ENCODE results near the gene HES1. TPM values are rescaled to one million over a fixed set of nuclear protein-coding genes. Genes with fewer than 3 reads are reported as not detected.
"Not testable (repeated sequence)": the region's sequence is repeated elsewhere in the genome, so short reads cannot be mapped to it uniquely, and the experiment has no call there.

Gene HES1
- polyA plus RNA-seq, 4 donors = 78.8 to 103 (median 94.1) TPM

DNA sequence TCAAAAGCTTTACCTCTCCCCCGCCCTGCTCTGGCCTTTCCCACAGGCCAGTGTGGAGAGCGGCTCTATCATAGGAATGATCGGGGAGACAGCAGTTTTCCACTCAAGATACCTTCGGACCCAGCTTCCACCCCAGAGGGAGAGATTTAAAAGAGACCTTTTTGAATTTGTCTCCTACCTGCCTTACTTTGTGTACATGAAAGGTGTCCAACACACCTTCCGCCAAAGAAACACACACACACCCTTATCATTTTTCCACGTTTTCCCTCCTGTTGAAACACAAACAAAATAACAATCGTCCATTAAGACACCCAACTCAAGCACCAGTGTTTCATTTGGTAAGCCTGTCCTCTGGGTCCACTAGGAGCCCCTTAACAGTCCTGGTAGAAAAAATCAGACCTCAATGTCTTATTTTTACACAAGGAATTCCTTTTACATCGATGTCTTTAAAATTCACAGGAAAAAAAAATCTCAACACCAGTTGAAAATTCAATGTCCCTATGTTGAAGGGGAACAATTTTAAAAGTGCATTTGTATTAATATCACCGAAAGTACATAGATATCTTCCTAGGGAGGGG, 4.0 kb downstream of the HES1 start:
- DNase-seq (ENCODE audit: low read depth in 4 of 4, low spot score in 2 of 4) = no peak

DNA sequence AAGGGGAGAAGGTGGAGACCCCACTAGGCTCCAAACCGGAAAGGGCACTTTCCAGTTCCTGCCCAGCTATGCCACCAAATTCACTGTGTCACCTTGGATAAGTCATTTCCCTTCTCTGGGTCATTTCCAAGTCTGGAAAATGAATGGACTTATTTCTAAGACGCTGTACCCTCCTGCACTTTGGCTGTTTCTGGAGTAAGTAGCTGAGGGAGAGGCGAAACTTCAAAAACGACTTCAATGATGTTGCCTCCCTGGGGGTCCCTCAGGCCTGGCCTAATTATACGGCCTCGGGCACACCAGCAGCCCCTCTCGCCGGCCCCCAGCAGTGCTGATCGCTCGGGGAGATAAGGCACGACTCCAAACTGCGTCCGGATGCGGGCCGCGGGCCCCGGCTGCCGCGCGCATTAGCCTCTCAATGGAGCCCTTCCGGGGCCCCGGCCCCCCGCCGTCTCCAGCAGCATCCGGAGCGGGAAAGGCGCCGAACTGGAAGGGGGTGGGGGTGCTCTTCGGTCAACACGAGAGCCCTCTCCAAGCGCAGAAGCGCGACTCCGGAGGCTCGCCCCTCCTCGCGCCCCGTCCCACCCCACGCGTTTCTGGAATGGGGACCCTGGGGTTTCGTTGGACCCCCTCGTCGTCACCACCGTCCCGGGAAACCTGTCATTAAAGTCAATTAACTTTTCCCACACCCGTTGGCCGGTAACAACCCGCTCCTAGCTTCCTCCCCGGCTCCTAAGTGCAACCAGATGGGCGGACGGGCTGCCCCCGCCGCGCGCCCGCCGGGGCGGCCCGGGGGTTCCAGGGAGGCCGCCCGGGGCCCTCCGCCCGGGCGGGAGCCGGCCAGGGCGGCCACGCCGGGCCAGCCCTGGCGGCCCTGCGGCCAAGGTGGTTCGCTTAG, 4.8 kb downstream of the HES1 start:
- DNase-seq (ENCODE audit: low read depth in 4 of 4, low spot score in 2 of 4) = no peak

DNA sequence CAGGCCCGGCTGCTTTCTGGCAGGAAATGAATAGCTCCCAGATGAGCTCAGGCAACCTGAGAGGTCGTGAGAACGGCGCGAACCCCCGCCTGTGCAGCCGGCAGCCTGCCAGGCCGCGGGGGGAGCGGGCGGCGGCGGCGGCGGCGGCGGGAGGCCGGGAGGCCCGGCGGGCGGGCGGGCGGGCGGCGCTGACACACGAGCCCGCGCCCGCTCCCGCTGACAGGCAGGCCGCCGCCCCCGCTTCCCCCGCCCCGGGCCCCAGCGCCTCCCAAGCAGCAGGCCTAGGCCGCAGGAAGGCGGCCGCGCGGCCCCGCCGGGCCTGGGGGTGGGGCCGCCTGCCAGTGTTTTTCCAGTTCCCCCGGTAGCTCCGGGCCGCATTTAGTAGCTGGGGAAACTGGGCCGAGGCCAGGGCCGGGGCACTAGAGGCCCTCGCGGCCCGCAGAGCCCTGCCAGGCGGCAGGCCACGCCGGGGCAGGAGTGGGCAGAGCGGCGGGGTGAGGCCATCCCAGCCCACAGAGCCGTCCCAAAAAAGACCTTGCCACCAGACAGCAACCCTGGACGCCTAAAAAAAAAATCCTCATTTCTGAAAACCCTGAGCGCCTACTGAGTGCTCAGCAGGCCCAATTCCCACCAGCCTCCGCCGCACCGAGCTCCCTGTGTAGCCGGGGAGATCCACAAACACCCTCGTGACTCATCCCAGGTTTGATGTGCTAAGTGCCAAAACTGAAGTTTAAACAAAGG, 5.6 kb downstream of the HES1 start:
- no peak for DNase-seq (ENCODE audit: low read depth in 4 of 4, low spot score in 2 of 4)

DNA sequence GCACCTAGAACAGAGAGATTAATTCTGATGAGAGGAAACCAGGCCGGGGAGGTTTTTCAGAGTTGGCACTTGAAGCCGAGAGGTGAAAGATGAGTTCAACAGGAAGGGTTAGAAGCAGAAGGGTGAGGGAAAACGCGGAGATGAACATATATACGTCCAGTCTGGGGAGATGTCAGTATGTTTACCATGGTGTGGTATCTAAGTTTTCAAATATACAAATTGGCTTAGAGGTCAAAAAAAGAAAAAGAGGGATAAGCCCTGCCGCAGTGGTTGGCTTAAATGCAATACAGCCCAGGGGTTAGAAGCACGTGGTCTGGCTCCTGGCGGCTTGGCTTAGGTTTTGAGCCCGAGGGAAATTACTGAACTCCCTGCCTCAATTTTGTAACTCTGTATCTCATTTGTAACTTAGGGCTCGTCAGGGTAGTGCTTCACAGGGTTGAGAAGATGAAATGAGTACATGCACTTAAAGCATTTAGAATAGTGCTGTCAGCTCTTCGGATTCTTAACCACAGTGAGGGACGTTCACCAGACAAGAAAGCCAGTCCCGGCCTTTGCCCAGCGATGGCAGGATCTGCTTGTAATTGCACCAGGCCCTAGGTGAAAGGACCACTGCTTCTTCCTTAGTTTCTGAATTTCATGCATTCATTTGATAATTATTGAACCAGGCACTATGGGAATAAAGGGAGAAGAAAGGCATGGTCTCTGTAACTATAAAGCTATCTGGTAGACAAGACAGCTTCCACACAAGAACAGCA, 6.4 kb downstream of the HES1 start:
- no peak for DNase-seq (ENCODE audit: low read depth in 4 of 4, low spot score in 2 of 4)

DNA sequence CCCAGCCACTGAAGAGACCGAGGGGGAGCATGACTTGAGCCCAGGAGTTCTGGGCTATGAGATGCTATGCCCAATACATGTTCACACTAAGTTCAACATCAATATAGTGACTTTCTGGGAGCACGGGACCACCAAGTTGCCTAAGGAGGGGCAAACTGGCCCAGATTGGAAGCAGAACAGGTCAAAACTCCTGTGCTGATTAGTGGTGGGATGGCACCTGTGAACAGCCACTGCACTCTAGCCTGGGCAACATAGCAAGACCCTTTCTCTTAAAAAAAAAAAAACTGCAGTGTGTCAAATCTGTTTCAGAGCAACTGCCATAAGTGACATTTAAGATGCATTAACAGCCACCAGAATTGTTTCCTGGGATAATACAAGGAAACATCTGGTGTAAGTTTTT, 9.8 kb downstream of the HES1 start:
- no peak for DNase-seq (ENCODE audit: low read depth in 4 of 4, low spot score in 2 of 4)

DNA sequence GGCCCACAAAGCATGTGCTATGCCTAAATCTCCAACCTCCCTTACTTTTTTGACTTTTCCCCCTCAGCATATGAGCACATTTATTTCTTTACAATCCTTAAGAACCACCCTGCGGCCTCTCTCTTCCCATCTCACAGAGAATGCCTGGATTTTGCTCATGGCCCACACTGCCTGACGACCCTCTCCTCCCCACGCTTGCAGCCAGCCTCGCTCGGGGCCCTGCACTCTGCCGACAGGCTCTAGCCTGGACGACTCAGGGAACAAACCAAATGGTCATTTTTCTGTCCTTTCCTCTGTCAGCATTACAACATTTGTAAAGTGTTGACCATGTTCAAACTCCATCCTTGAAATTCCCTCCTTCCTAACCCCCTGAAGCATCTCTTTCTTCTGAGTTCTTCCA, 11.7 kb downstream of the HES1 start:
- DNase-seq (ENCODE audit: low read depth in 4 of 4, low spot score in 2 of 4) = no peak

DNA sequence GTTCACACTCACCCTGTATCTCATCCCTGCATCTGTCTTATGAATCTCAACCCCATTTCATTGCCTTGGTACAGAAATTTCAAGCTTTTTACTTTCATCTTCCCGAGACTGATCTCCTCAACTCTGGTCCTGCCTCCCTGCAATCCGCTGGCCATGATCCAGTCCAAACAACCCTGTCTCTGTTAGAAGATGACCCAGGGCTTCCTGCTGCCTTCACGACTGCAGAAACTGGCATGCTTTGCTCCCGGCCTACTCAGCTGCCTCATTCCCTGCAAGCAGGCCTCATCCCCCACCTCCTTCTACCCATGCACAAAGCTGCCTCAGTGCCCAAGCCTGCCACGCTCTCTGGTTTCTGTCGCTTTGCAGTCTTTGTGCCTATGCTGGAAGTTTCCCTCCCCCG, 12.4 kb downstream of the HES1 start:
- no peak for DNase-seq (ENCODE audit: low read depth in 4 of 4, low spot score in 2 of 4)

DNA sequence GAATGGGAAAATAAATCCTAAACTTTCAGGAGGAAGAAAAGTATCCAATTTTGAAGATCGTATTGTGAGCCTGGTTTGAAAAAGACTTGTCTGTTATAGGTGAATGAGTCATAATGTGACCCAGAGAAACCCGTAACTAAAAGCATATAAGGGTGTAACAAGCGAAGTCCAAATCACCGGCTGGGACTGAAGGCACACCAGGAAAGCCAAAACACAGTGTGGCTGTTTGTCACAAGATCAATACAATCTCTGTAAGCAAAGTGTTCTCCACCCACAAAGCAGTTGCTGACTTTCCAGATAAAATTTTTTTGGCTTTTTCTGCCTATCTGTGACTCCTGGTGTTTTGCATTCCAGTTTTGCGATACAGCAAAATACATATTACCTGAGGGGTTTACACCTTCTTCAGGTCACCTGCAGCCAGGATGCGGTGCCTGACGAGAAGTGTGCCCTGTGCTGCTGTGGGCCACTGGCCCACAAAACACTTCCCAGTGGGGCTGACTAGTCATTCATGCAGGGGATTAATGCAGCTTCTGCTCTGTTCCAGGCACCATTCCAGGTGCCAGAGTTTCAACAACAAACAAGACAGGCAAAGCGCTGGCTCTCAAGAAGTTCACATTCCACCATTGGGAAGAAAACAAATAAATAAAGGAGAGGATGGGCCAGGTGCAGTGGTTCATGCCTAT, 14.4 kb downstream of the HES1 start:
- DNase-seq (ENCODE audit: low read depth in 4 of 4, low spot score in 2 of 4) = no peak

DNA sequence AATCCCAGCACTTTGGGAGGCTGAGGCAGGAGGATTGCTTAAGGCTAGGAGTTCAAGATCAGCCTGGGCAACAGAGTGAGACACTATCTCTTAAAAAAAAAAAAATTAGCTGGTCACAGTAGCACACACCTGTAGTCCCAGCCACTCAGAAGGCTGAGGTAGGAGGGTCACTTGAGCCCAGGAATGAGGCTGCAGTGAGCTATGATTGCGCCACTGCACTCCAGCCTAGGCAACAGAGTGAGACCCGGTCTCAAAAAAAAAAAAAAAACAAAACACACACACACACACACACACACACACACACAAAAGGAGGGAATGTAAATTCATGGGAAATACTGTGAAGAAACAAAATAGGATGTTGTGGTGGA, 15.0 kb downstream of the HES1 start:
- not testable (repeated sequence) for DNase-seq (ENCODE audit: low read depth in 4 of 4, low spot score in 2 of 4)

DNA sequence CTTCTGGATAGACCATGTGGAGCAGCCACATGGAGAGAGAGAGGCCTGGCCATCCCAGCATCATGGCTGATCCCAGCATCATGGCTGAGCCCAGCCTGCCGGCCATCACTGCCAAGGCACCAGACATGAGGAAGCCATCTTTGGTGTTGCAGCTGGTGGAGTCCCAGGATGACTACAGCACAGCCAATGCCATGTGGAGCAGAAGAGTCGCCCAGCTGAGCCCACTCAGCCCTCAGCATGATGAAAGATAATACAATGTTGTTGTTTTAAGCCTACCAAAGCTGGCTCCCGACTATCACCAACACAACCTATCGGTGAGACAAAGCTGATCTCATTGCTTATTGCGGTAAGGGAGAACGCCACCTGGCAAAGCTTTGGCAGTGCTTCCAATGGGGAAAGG, 18.4 kb downstream of the HES1 start:
- DNase-seq (ENCODE audit: low read depth in 4 of 4, low spot score in 2 of 4) = no peak

DNA sequence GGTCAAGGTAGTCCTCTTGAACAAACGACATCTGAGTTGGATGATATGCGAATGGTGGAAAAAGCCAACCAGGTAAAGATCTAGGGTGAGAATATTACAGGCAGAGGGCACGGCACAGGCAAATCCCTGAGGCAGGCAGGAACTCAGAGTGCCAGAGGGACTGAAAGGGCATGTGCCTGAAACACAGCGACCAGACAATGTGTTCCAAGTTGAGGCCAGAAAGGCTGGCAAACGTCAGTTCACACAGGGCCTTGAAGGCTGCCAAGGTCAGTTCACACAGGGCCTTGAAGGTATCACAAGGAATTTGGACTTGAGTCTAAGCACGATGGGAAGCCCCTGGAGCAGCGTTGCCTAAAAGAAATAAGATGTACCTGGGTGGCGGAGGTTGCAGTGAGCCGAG, 20.1 kb downstream of the HES1 start:
- DNase-seq (ENCODE audit: low read depth in 4 of 4, low spot score in 2 of 4) = no peak

DNA sequence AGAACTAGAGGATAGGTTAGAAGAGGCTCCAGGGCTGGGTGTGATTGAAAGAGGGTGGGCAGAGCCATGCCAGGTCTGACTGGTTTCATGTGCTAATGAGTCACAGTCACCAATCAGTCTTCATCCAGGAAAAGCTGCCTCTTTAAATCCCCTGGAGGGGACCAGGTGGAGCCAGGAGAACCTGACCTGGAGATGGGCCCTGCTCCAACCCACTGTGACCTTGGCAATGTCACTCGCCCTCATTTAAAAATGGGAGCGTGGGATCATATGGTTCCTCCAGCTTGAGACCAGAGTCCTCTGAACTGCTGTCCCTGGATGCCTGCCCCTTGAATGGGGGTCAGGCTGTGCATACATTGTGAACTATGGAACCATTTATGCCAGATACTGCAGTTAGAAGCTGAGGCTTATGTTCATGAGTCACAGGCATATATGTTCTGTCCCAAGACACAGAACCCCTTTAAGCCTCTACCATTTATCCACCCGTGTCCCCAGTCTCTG, 23.0 kb downstream of the HES1 start:
- DNase-seq (ENCODE audit: low read depth in 4 of 4, low spot score in 2 of 4) = no peak

DNA sequence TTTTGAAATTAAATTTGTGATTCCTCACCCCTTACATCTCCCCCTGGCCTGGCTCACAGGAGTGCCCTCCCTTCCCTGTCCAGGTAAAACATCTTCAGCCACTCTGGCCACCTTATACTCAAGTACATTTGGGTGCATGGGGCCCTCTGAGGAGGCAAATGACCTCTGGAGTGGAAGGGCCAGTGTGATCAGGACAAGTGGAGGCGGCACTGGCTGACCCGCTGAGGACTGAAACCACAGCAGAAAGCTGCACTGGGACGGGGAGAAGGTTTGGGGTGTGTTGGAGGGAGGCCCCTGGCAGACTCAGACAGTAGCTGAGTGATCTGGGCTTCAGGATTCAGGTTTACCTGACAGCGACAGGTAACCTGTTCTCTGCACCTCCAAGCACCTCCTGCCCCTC, 24.2 kb downstream of the HES1 start:
- no peak for DNase-seq (ENCODE audit: low read depth in 4 of 4, low spot score in 2 of 4)

DNA sequence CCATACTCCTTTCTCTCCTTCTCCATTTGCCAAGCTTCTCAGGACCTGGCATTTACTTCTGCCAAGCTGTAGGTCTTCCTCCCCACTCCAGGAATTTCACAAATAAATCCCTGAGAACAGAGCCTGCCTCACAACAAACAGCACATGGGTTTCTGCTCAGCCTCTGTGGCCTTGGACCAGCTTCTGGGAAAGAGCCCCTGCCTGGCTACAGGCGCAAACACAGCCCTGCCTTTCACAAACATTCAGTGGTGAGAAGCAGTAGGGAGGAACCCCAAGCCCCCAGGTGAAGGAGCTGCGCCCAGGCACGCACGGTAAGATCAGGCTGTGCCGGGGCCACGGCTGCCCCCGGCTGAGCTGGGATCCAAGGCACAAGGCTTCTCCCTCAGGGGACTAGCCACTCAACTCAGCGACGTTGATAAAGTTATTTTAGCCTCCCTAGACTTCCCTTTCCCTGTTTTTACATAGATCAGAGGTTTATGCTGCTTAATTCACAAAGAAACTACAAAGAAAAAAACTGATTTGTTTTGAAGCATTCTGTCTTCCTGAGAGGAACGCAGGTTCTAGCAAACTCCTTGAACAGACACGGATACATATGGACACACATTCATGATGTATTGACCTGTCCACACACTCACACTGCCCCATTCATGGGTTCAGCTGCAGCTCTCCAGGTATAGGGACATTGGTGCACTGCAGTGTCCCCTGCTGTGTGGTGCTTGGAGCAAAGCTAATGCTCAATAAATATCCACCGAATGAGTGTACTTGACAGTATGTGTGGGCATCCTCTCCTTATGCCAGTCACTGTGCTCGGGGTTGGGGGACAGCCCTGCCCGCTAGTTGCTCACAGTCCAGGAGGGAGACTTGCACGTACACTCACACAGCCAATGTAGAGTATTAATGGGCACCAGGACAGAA, 25.4 kb downstream of the HES1 start:
- DNase-seq (ENCODE audit: low read depth in 4 of 4, low spot score in 2 of 4) = no peak

DNA sequence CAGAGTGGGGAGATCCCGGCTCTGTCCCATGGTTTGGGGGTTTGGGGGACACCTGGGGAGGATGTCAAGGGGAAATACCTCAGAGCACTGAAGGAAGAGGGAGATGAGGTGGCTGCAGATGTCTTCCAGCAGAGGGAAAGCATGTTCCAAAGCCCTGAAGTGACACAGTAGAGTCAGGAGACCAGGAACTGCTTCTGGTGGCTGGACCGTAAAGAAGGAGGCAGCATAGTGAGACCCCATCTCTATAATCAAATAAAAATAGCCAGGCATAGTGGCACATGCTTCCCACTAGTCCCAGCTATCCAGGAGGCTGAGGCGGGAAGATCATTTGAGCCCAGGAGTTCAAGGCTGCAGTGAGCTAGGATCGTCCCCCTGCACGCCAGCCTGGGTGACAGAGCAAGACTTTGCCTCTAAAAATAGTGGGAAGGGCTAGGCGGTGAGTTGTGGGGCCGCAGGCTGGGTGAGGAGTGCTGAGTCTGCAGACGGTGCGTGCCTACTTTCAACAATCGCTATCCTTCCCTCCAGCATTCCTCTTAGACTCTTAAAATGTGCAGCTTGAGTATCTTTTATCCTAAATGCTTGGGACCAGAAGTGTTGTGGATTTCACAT, 26.2 kb downstream of the HES1 start:
- DNase-seq (ENCODE audit: low read depth in 4 of 4, low spot score in 2 of 4) = no peak

DNA sequence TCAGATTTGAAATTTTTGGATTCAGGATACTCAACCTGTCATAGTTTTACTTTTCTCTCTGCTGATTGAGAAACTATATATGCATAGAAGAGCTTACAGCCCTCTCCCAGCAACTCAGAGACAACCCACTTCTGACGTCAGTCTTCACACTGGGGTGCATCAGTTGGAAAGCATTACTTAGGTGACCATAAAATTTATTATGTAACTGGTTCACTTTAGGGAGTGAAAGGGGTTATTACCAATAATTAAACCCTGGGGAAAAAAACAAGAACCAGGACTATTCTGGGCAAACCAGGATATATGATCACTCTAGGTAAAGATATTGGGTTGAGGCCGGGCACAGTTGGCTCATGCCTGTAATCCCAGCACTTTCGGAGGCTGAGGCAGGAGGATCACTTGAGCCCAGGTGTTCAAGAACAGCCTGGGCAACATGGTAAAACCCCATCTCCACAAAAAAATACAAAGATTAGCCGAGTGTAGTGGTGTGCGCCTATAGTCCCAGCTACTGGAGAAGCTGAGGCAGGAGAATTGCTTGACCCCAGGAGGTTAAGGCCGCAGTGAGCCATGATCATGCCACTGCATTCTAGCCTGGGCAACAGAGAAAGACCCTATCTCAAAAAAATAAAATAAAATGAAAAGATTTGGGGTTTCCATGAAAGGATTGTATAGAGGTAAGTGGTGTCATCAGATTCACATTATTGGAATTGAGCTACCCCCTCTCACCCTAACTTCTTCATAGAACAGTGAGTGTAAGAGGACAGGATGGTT, 27.1 kb downstream of the HES1 start:
- DNase-seq (ENCODE audit: low read depth in 4 of 4, low spot score in 2 of 4) = no peak

DNA sequence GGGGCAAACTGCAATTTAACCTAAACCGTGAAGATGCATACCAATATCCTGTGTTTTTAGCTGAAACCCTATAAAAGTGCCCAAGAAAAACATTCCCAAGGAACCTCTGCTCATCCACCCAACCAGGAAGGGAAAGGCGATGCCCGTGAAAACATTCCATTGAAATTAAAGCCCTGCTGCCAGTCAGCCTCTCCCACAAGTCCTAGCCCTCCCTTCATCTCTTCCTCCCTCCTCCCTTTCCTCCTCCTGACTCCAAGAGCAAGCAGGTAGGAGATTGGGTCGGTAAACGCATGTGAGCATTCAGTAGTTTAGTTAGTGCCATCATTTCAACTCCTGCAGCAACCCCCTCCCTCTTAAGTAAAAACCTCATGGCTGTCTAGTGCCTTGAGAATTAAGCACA, 27.7 kb downstream of the HES1 start:
- DNase-seq (ENCODE audit: low read depth in 4 of 4, low spot score in 2 of 4) = no peak

DNA sequence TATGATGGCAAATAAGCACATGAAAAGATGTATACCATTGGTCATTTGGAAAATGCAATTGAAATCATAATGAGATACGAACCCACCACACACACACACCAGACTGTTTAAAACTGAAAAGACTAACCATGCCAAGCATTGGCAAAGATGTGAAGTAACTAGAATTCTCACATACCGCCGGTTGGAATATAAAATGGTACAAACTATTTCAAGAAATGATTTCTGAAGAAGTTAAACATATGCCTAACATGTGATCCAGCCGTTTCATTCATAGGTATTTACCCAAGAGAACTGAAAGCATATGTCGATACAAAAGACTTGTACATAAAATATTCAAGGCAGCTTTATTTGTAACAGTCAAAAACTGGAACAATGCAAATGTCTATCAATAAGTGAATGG, 28.9 kb downstream of the HES1 start:
- no peak for DNase-seq (ENCODE audit: low read depth in 4 of 4, low spot score in 2 of 4)

All from left renal cortex interstitium (tissue), 4 donors.